Neural cell (in vitro differentiated cells): ENCODE data around the gene LDB3. TPM values are rescaled to one million over a fixed set of nuclear protein-coding genes. Genes with fewer than 3 reads are reported as not detected.

ENCODE experiments used
- H2AFZ ChIP-seq: fragments of 200-600, 300-800 bp; sonication (generic), shearing (Covaris generic); 2 replicates; pipeline ENCODE4 v1.6.0; 2014; ENCODE audit warnings: low read depth, mild to moderate bottlenecking, antibody characterized with exemption, low read length, moderate library complexity
- H3F3A ChIP-seq: fragments of 200-600 bp; shearing (Covaris generic); 2 replicates; pipeline ENCODE4 v1.6.1; 2016; ENCODE audit warnings: mild to moderate bottlenecking, moderate library complexity, mixed read lengths, antibody characterized with exemption, low read length; ENCODE audit not compliant: insufficient read depth, poor library complexity, severe bottlenecking
- H3K27ac ChIP-seq: fragments of 200-600, 300-800 bp; sonication (generic), shearing (Covaris generic); 2 replicates; pipeline ENCODE4 v1.5.1; 2014; ENCODE audit warnings: mild to moderate bottlenecking, low read length, moderate library complexity
- H3K27me3 ChIP-seq: fragments of 300-800, 200-600 bp; sonication (generic), shearing (Covaris generic); 2 replicates; pipeline ENCODE4 v1.6.0; 2014; ENCODE audit warnings: mild to moderate bottlenecking, low read depth, low read length, moderate library complexity; ENCODE audit not compliant: insufficient read depth
- H3K36me3 ChIP-seq: fragments of 300-800, 200-600 bp; sonication (generic), shearing (Covaris generic); 2 replicates; pipeline ENCODE4 v1.5.1; 2014; ENCODE audit warnings: mild to moderate bottlenecking, antibody characterized with exemption, low read length, moderate library complexity; ENCODE audit not compliant: insufficient read depth
- H3K4me2 ChIP-seq: fragments of 300-800, 200-600 bp; sonication (generic), shearing (Covaris generic); 2 replicates; pipeline ENCODE4 v1.6.0; 2014; ENCODE audit warnings: mild to moderate bottlenecking, low read length
- H3K4me3 ChIP-seq: fragments of 300-800, 200-600 bp; sonication (generic), shearing (Covaris generic); 2 replicates; pipeline ENCODE4 v1.5.1; 2014; ENCODE audit warnings: mild to moderate bottlenecking, low read length, moderate library complexity
- H3K79me2 ChIP-seq: fragments of 200-600 bp; shearing (Covaris generic); replicated peaks from 2 replicates; pipeline ENCODE4 v1.6.0; 2014; ENCODE audit warnings: mild to moderate bottlenecking, low read length, moderate library complexity; ENCODE audit not compliant: insufficient read depth
- H3K9ac ChIP-seq: fragments of 300-800, 200-600 bp; sonication (generic), shearing (Covaris generic); 2 replicates; pipeline ENCODE4 v1.6.1; 2016; ENCODE audit warnings: mild to moderate bottlenecking, low read length, mixed read lengths
- H3K9me2 ChIP-seq: fragments of 200-600 bp; shearing (Covaris generic); 2 replicates; pipeline ENCODE4 v1.6.1; 2016; ENCODE audit warnings: mild to moderate bottlenecking, low read length, mixed read lengths; ENCODE audit not compliant: insufficient read depth
- H3K9me3 ChIP-seq: fragments of 200-600, 300-800 bp; sonication (generic), shearing (Covaris generic); 2 replicates; pipeline ENCODE4 v1.6.1; 2016; ENCODE audit warnings: mild to moderate bottlenecking, mixed run types, low read length, moderate library complexity, mixed read lengths
- H4K20me1 ChIP-seq: fragments of 200-600 bp; shearing (Covaris generic); 2 replicates; pipeline ENCODE4 v1.6.1; 2016; ENCODE audit warnings: mild to moderate bottlenecking, mixed run types; ENCODE audit not compliant: insufficient read depth
- CTCF ChIP-seq: fragments of 450-650 bp; IDR thresholded peaks from 2 replicates; pipeline ENCODE4 v1.5.1; 2014; ENCODE audit warnings: antibody characterized with exemption, mild to moderate bottlenecking, moderate library complexity; ENCODE audit not compliant: poor library complexity, severe bottlenecking
- EP300 ChIP-seq: fragments of 450-650 bp; conservative IDR thresholded peaks from 2 replicates; pipeline ENCODE4 v1.6.1; 2014; ENCODE audit warnings: antibody characterized with exemption, mild to moderate bottlenecking, moderate library complexity; ENCODE audit not compliant: poor library complexity, severe bottlenecking
- EZH2 ChIP-seq: fragments of 200-600, 300-800 bp; shearing (Covaris generic), sonication (generic); IDR thresholded peaks from 2 replicates; pipeline ENCODE4 v1.6.1; 2014; ENCODE audit warnings: antibody characterized with exemption, low read length, borderline replicate concordance, mild to moderate bottlenecking; ENCODE audit not compliant: insufficient read depth, poor library complexity, severe bottlenecking
- MXI1 ChIP-seq: fragments of 450-650 bp; conservative IDR thresholded peaks from 2 replicates; pipeline ENCODE4 v1.6.1; 2014; ENCODE audit warnings: antibody characterized with exemption, mild to moderate bottlenecking; ENCODE audit not compliant: poor library complexity, severe bottlenecking
- POLR2AphosphoS5 ChIP-seq: IDR thresholded peaks from 2 replicates; pipeline ENCODE4 v1.6.1; 2012
- RAD21 ChIP-seq: fragments of 450-650 bp; conservative IDR thresholded peaks from 2 replicates; pipeline ENCODE4 v1.6.1; 2014; ENCODE audit warnings: antibody characterized with exemption, mild to moderate bottlenecking, moderate library complexity
- REST ChIP-seq: IDR thresholded peaks from 2 replicates; pipeline ENCODE4 v1.6.1; 2012; ENCODE audit warnings: borderline replicate concordance
- SMC3 ChIP-seq: fragments of 450-650 bp; conservative IDR thresholded peaks from 2 replicates; pipeline ENCODE4 v1.6.1; 2014; ENCODE audit warnings: antibody characterized with exemption, mild to moderate bottlenecking, moderate library complexity; ENCODE audit not compliant: poor library complexity
- TAF1 ChIP-seq: IDR thresholded peaks from 2 replicates; pipeline ENCODE4 v1.6.1; 2012; ENCODE audit warnings: low read depth
- polyA plus RNA-seq: library from polyadenylated mRNA; depleted of rRNA; stranded (reverse); fragments of >200 nt; gene quantifications from 2 replicates; pipeline ENCODE4 v1.2.3, GENCODE V29; 2014

The LDB3 gene
- polyA plus RNA-seq, 1 donor from 2014 or later, result 0.12 TPM

GRCh38 chr10:86730227-86730626, 61.9 kb downstream of the LDB3 start:
- H3K4me2 ChIP-seq, result no peak overlapping the region
- no peak overlapping the region for H3K9ac ChIP-seq
- no peak overlapping the region for H3K27ac ChIP-seq
- no peaks in the 10 kb centered on the region for H3K9me3 ChIP-seq
- TF ChIP-seq SMC3 (no peak), EP300 (no peak), CTCF (no peak), POLR2AphosphoS5 (no peak), RAD21 (no peak), REST (no peak), TAF1 (no peak), MXI1 (no peak), EZH2 (no peak)
- no peaks in the 10 kb centered on the region for H3F3A ChIP-seq
- H3K27me3 ChIP-seq, result no peaks in the 10 kb centered on the region
- no peaks in the 10 kb centered on the region for H3K9me2 ChIP-seq
- H3K36me3 ChIP-seq, result no peaks in the 10 kb centered on the region
- H2AFZ ChIP-seq, result no peak overlapping the region
- no peaks in the 10 kb centered on the region for H4K20me1 ChIP-seq
- H3K4me3 ChIP-seq, result no peak overlapping the region
- no peaks in the 10 kb centered on the region for H3K79me2 ChIP-seq

- H3K4me3 ChIP-seq, result no peak overlapping the region
- H3K4me2 ChIP-seq, result no peak overlapping the region
- H3K79me2 ChIP-seq, result no peaks in the 10 kb centered on the region
- no peaks in the 10 kb centered on the region for H3K9me2 ChIP-seq
- no peaks in the 10 kb centered on the region for H3K27me3 ChIP-seq
- TF ChIP-seq CTCF (no peak), REST (no peak), MXI1 (no peak), TAF1 (no peak), EP300 (no peak)
- H3K27ac ChIP-seq, result no peak overlapping the region
- no peak overlapping the region for H3K9ac ChIP-seq
- H3K36me3 ChIP-seq, result no peaks in the 10 kb centered on the region
- H3F3A ChIP-seq, result no peaks in the 10 kb centered on the region
- H2AFZ ChIP-seq, result no peak overlapping the region
- H3K9me3 ChIP-seq, result no peaks in the 10 kb centered on the region
- H4K20me1 ChIP-seq, result no peaks in the 10 kb centered on the region
Measured at GRCh38 chr10:86732771-86733170, 64.5 kb downstream of the LDB3 start.
